Spinal cord (tissue), 10 donors: ENCODE data around the gene GADD45G. TPM values are rescaled to one million over a fixed set of nuclear protein-coding genes. Genes with fewer than 3 reads are reported as not detected.
A peak's percentile ranks its signal among the peaks of the same experiment; 100 is the strongest.

ENCODE experiments used
- DNase-seq, 6 donors: peaks; one replicate each; pipeline versions ENCODE4 v3.0.0 to v3.0.0-alpha.2; 2013 to 2015; ENCODE audit warnings: low spot score in 6 of 6, low read depth in 4 of 6
- H3K27ac ChIP-seq: one replicate; pipeline ENCODE4 v1.5.1; 2013; ENCODE audit warnings: low read depth, low read length, control low read depth
- H3K27me3 ChIP-seq: one replicate; pipeline ENCODE4 v1.6.1; 2013; ENCODE audit warnings: low read length; ENCODE audit not compliant: control insufficient read depth, insufficient read depth
- H3K36me3 ChIP-seq: one replicate; pipeline ENCODE4 v1.6.1; 2013; ENCODE audit warnings: low read length; ENCODE audit not compliant: control insufficient read depth, insufficient read depth
- H3K4me1 ChIP-seq: one replicate; pipeline ENCODE4 v1.6.1; 2013; ENCODE audit warnings: low read length; ENCODE audit not compliant: control insufficient read depth, insufficient read depth
- H3K4me3 ChIP-seq: one replicate; pipeline ENCODE4 v1.5.1; 2013; ENCODE audit warnings: low read depth, low read length, control low read depth
- H3K9me3 ChIP-seq: one replicate; pipeline ENCODE4 v1.6.1; 2013; ENCODE audit warnings: low read length; ENCODE audit not compliant: control insufficient read depth, insufficient read depth
- WGBS: methylation state at CpG from one replicate; pipeline ENCODE4 v1.1.5; 2013; ENCODE audit warnings: missing lambda C conversion rate; ENCODE audit not compliant: insufficient coverage; 5-methylcytosine and 5-hydroxymethylcytosine counted together
- polyA plus RNA-seq, 2 donors: library from polyadenylated mRNA; unstranded; fragments of 120-200 nt; gene quantifications; one replicate each; pipeline ENCODE4 v1.2.1, GENCODE V29; 2013; ENCODE audit not compliant: insufficient read length in 2 of 2
- total RNA-seq, 2 donors: library from RNA; depleted of rRNA in 1 of 2; stranded (reverse); fragments of 120-200 nt in 1 of 2; fragments of >200 nt in 1 of 2; gene quantifications; one replicate each; pipeline versions ENCODE4 v1.2.3 to v1.2.4, GENCODE V29; 2013 to 2014
- donor health status: healthy.

Gene GADD45G
- total and polyA plus RNA-seq, 4 donors, result 5.5 to 16.7 (median 10.7) TPM

DNA sequence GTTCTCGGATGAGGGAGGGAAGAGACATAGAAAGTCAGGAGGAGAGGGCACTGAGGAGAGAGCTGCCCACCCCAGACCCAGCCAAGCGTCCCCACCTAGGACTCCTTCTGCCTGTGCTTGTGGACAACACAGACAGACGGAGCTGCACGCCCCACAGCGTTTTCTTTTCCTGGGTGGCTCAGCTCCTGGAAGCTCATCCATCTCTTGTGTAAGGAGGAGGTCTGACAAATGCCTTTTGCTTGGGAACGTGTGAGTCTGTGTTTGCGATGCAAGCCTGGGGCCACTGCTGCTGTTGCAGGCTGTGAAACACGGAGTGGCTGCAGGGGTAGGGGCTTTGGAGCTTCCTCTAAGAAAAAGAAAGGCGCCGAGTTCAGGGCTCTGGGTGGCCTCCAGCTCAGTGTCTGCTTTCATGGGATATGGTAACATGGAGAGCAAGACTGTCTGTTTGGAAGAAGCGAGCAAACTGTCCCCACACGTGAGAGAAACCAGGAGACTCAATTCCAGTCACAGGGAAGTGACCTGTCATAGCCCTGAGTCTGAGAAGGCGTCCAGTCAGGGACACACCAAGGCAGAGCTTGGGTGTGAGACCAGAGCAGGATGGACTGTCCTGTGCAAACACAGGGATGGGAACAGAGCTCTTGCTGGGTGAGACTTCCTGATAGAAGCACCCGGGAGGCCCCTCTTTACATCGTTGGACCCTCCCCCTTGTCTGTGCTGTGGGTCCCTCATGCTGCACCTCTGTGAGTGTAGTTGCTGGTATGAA is 42.7 kb downstream of the GADD45G start:
- Histone ChIP-seq H3K9me3 (no peaks in the 10 kb centered on the region), H3K4me3 (no peak overlapping the region), H3K27me3 (no peaks in the 10 kb centered on the region), H3K36me3 (no peaks in the 10 kb centered on the region), H3K4me1 (peaks cover 9% of the 10 kb centered on the region), H3K27ac (no peak overlapping the region)
- peak in 1 of 6 donors; percentile 43 for DNase-seq
- WGBS, result 57% methylated on average over 13 of the region's 15 CpGs

DNA sequence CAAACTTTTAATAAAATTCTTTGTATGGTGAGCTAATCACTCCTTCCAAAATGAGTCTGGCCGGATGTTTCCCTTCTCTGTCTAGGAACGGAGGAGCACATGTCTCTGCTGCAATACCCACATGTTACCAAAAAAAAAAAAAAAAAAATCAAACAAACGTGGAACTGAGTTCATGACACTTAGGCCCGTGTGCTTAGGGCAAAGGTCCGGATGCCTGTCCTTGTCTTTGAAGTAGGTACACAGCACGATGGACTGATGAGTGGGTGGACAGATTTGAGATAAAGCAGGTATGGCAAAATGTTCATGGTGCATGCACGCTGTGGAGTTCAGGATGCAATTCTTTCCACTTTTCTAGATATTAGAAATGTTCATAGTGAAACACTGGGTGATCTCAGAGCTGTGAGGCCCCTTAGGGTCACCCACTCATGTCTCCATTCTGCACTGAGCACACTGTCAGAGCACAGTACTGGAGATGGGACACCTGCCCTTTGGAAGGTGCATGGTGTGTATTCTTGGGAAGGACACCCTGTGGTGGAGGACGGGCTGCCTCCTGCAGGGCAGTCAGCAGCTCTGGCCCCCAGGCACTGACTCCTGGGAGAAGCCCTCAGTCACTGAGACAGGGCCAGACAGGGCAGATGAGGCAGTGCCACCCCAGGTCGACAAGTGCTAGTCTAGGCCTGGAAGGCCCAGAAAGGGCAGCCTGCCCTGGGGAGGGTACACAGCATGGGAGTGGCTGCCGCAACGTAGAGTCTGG is 43.6 kb downstream of the GADD45G start:
- Histone ChIP-seq H3K36me3 (no peaks in the 10 kb centered on the region), H3K4me1 (peaks cover 9% of the 10 kb centered on the region), H3K9me3 (no peaks in the 10 kb centered on the region), H3K27ac (no peak overlapping the region), H3K4me3 (no peak overlapping the region), H3K27me3 (no peaks in the 10 kb centered on the region)
- no peak for DNase-seq
- 65% methylated on average over 8 of the region's 11 CpGs for WGBS

DNA sequence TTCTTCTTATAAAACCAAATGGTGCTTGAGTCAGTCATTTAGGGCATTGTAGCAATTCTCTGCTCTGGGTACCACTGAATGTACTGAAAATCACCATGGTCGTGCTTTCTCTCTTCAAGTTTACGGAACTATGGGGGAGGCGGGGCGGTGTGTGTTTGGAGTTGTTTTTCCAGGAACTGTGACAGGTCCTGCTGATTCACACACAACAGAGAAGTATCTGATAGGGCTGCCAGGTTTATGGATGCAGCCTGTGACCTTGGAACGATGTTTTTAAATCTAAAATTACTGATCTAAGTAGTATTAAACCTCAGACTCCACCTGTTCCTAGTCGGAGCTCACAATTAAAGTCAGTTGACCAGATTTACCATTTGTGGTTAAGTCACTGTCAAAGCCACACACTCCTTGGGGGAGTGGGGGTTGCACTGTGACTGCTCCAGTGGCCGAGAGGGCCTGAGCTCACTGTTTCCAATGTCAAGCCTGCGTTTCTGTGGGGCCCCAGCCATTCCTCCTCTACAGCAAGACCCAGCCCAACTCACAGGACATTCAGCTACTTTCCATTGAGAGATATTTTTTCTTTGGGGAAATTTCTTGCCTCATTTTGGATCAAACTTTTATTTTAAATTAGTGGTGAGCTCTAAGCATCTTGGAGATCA is 44.4 kb downstream of the GADD45G start:
- H3K27ac ChIP-seq, result no peak overlapping the region

DNA sequence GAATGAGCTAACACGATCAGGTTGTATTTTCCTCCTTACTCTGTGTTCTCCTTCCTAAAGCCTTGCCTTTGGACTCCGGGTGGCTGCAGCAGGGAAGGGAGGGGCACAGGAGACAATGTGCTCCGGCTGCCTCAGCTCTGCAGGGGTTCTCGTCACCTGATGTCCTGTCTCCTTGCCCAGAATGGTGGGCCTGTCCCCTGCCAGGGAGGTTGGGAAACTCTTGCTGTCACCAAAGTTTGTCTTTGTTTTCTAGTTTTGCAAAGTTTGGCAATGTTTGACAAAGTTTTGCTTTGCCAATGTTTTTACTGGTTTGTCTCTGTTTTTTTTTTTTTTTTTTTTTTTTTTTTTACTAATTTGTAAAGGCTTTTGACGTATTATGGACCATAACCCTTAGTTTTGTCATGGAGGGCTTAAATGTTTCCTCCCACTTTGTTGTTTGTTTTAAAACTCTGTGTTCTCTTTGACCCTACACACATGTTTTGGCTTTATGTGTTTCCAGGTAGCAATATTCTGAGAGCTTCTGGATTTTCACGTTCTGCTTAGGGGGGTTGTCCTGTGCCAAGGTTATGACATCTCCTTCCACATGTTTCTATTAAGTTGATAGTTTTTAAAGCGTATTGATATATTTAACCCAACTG is 49.3 kb downstream of the GADD45G start:
- WGBS, result 70% methylated on average over 4 of the region's 7 CpGs
- no peak overlapping the region for H3K4me3 ChIP-seq
- no peaks in the 10 kb centered on the region for H3K27me3 ChIP-seq
- H3K27ac ChIP-seq, result no peak overlapping the region
- peaks cover 31% of the 10 kb centered on the region for H3K4me1 ChIP-seq
- H3K36me3 ChIP-seq, result no peaks in the 10 kb centered on the region
- no peaks in the 10 kb centered on the region for H3K9me3 ChIP-seq
- DNase-seq, result no peak

More for the DNA sequence above, 44.4 kb downstream of the GADD45G start:
- Histone ChIP-seq H3K9me3 (no peaks in the 10 kb centered on the region), H3K36me3 (no peaks in the 10 kb centered on the region), H3K4me3 (no peak overlapping the region), H3K4me1 (peaks cover 9% of the 10 kb centered on the region), H3K27me3 (no peaks in the 10 kb centered on the region)
- no peak for DNase-seq
- WGBS, result 73% methylated on average over 5 of the region's 8 CpGs

DNA sequence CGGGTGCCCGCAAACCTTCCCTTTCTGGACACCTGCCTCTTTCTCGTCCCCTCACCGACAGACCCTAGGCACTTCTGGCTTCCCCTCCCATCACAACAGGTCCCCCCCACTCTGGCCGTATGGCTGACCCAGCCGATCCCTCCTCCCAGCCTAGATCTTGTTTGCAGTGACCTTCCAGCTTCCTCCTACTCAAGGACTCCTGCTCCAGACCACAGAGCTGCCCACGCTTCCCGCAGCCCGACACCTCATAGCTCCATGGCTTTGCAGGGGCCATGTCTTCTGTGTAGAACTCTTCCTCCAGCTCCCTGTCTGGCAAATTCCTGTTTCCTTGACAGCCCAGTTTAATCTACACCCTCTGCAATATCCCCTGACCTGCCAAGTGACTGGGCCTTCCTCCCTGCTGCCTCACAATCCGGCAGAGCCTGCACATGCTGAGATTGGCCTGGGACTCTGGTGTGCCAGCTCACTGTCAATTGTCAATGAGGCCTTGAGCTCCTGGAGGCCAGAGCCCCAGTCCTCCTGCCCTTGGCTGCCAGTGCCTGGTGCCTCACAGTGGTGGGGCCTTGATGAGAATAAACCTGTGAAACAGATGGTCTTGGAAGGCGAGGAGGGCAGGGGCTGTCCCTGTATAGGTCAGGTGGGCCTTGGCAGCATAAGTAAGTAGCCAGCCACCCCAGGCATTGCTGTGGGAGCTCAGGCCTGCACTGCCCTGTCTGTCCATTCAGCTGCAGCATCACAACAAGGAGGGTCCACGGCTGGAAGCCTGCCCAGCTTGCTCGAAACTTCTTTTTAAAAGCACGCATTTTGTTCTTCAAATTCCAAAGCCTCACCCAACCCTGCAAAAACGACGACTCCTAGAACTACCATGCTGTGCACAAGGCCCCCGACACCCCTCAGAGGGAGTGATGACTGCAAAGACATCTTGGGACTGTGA is 50.5 kb downstream of the GADD45G start:
- WGBS, result 68% methylated on average over 17 of the region's 17 CpGs
- Histone ChIP-seq H3K9me3 (no peaks in the 10 kb centered on the region), H3K27ac (no peak overlapping the region), H3K4me1 (peaks cover 34% of the 10 kb centered on the region), H3K36me3 (no peaks in the 10 kb centered on the region), H3K27me3 (no peaks in the 10 kb centered on the region), H3K4me3 (no peak overlapping the region)
- DNase-seq, result no peak

Other genes starting within 250 kb of the GADD45G start
- 10 to 100 TPM; 30.9 to 68.7 TPM for gene SEMA4D, start 106.9 kb upstream of the GADD45G start, total RNA-seq
- 100 to 1,000 TPM; 109 to 124 TPM for gene SEMA4D, start 106.9 kb upstream of the GADD45G start, polyA plus RNA-seq